Calu3 (cell line): Measurements from ENCODE around the gene C19orf81. TPM values are rescaled to one million over a fixed set of nuclear protein-coding genes. Genes with fewer than 3 reads are reported as not detected.

ENCODE experiments used
- BruUV-seq: library from RNA; stranded (reverse); fragments of 400-500 nt; replicated peaks from 2 replicates; lab custom pipeline; 2021; lab: Mats Ljungman, UMichigan
- CTCF ChIA-PET: fragments of 300-600 bp; sonication (Branson Sonifier 250); formaldehyde crosslinking; loops from one replicate; lab custom pipeline; 2022; ENCODE audit warnings: antibody characterized with exemption; lab: Charles Lee
- DNase-seq: peaks from one replicate; pipeline ENCODE4 v3.0.0; 2022
- H3K27ac Mint-ChIP-seq: one replicate; pipeline ENCODE4 v1.8.0; 2022; ENCODE audit warnings: mixed read lengths; ENCODE audit not compliant: unreplicated experiment
- H3K27me3 Mint-ChIP-seq: one replicate; pipeline ENCODE4 v1.8.0; 2022; ENCODE audit warnings: mixed read lengths; ENCODE audit not compliant: unreplicated experiment
- H3K36me3 Mint-ChIP-seq: one replicate; pipeline ENCODE4 v1.8.0; 2022; ENCODE audit warnings: mild to moderate bottlenecking, moderate library complexity, mixed read lengths; ENCODE audit not compliant: insufficient read depth, unreplicated experiment
- H3K4me1 Mint-ChIP-seq: one replicate; pipeline ENCODE4 v1.8.0; 2022; ENCODE audit warnings: mild to moderate bottlenecking, low read depth, mixed read lengths; ENCODE audit not compliant: unreplicated experiment
- H3K4me3 Mint-ChIP-seq: one replicate; pipeline ENCODE4 v1.8.0; 2022; ENCODE audit warnings: mild to moderate bottlenecking, low read depth, moderate library complexity, mixed read lengths; ENCODE audit not compliant: unreplicated experiment
- H3K9me3 Mint-ChIP-seq: one replicate; pipeline ENCODE4 v1.8.0; 2022; ENCODE audit warnings: low read depth, mixed read lengths; ENCODE audit not compliant: unreplicated experiment
- CTCF ChIP-seq: fragments of 200-600 bp; IDR thresholded peaks from one replicate; pipeline ENCODE4 v1.8.0; 2022; ENCODE audit warnings: antibody characterized with exemption; ENCODE audit not compliant: unreplicated experiment
- intact Hi-C: fragments of 100-400 bp; cut with micrococcal nuclease; formaldehyde crosslinking; loops from one replicate; pipeline ENCODE4 v1.10.0; 2022; ENCODE audit not compliant: unreplicated experiment
- total RNA-seq: library from RNA; stranded (reverse); gene quantifications from 2 replicates; pipeline ENCODE4 v1.2.3, GENCODE V29; 2022

Gene C19orf81
- total RNA-seq, 1 experiment from 2014 or later = not detected

- peak; percentile 29 for DNase-seq
- BruUV-seq = no TSS peak
- Mint-ChIP-seq H3K4me1 (no peaks in the 10 kb centered on the region), H3K36me3 (no peaks in the 10 kb centered on the region), H3K9me3 (no peaks in the 10 kb centered on the region), H3K4me3 (no peak overlapping the region), H3K27ac (no peak overlapping the region), H3K27me3 (peaks cover 19% of the 10 kb centered on the region)
- no peak for TF ChIP-seq CTCF
- CTCF ChIA-PET = interaction anchor here (0.6 kb wide), 1 partner anchor 337 kb away, joined by 4 read pairs; no protein-coding TSS in a partner anchor
- intact Hi-C loops = no loop called here
These were observed 3.0 kb upstream of the C19orf81 start for GRCh38 chr19:50646074-50646807.

DNA sequence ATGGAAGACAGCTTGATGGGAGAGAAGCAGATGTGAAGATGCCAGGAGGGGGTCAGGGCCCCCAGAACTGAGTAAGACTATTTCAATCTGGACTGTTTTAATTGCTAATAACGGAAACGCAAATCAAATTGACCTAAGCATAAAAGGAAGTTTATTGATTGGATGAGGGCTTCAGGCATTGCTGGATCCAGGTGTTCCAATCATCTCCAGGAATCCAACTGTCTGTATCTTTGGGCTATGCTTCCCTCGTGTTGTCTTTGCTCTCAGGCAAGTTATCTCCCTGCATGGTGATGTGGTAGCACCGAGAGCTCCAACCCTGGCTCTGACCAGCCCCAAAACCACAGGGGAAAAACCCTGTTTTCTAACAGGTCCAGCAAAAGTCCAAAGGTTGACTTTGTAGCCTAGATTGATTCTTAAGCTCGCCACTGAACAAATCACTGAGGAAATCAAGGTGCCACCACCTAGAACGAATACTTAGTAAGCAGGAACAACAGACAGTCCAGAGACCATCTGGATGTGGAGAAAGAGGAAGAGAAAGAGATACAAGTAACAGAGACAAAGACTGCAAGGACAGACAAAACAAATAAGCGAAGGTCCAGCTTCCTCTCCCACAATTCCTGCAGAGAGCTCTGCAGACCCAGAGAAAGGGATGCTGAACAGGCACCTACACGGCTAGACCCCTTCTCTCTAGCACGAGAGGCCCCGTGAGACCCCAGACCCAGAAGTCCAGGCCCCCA is 1.2 kb upstream of the C19orf81 start:
- no peak for TF ChIP-seq CTCF
- Mint-ChIP-seq H3K4me3 (no peak overlapping the region), H3K36me3 (no peaks in the 10 kb centered on the region), H3K27me3 (peaks cover 37% of the 10 kb centered on the region), H3K27ac (no peak overlapping the region), H3K9me3 (no peaks in the 10 kb centered on the region), H3K4me1 (no peaks in the 10 kb centered on the region)
- intact Hi-C loops = no loop called here
- CTCF ChIA-PET = no interaction called here
- DNase-seq = no peak
- BruUV-seq = no TSS peak

GRCh38 chr19:50648659-50649058 is 586 bp upstream of the C19orf81 start:
- CTCF ChIA-PET = no interaction called here
- DNase-seq = no peak
- Mint-ChIP-seq H3K27ac (no peak overlapping the region), H3K4me3 (no peak overlapping the region), H3K27me3 (peaks cover 43% of the 10 kb centered on the region), H3K36me3 (no peaks in the 10 kb centered on the region), H3K4me1 (no peaks in the 10 kb centered on the region), H3K9me3 (no peaks in the 10 kb centered on the region)
- TF ChIP-seq CTCF = no peak
- intact Hi-C loops = no loop called here
- BruUV-seq = no TSS peak

GRCh38 chr19:50651174-50651573 is 1.9 kb downstream of the C19orf81 start:
- H3K27me3 Mint-ChIP-seq = peaks cover 68% of the 10 kb centered on the region
- no peak for DNase-seq
- no peaks in the 10 kb centered on the region for H3K4me1 Mint-ChIP-seq
- H3K4me3 Mint-ChIP-seq = no peak overlapping the region
- intact Hi-C loops = no loop called here
- no peaks in the 10 kb centered on the region for H3K9me3 Mint-ChIP-seq
- H3K36me3 Mint-ChIP-seq = no peaks in the 10 kb centered on the region
- CTCF ChIA-PET = no interaction called here
- BruUV-seq = no TSS peak
- TF ChIP-seq CTCF = no peak
- no peak overlapping the region for H3K27ac Mint-ChIP-seq
